BLaER1 treated with 17β-estradiol and CSF1 and Interleukin-3, amounts not matched to agents 10 nM and 100 nM (cell line): Measurements from ENCODE around the gene PIM1.

Experiments
- H3K27ac ChIP-seq, 11 experiments: shearing (Covaris generic); formaldehyde crosslinking; 2 replicates each; pipeline ENCODE4 v1.8.1; 2022
- H3K27me3 ChIP-seq, 11 experiments: shearing (Covaris generic); formaldehyde crosslinking; 2 replicates each; pipeline ENCODE4 v1.8.1; 2022
- H3K36me3 ChIP-seq, 11 experiments: shearing (Covaris generic); formaldehyde crosslinking; 2 replicates each; pipeline ENCODE4 v1.8.1; 2022
- H3K4me1 ChIP-seq, 10 experiments: shearing (Covaris generic); formaldehyde crosslinking; 2 replicates each; pipeline ENCODE4 v1.8.1; 2022
- H3K4me2 ChIP-seq, 11 experiments: shearing (Covaris generic); formaldehyde crosslinking; 2 replicates each; pipeline ENCODE4 v1.8.1; 2022
- H3K4me3 ChIP-seq, 10 experiments: shearing (Covaris generic); formaldehyde crosslinking; 2 replicates each; pipeline ENCODE4 v1.8.1; 2022
- H3K9ac ChIP-seq, 11 experiments: shearing (Covaris generic); formaldehyde crosslinking; 2 replicates each; pipeline ENCODE4 v1.8.1; 2022
- H3K9me3 ChIP-seq, 11 experiments: shearing (Covaris generic); formaldehyde crosslinking; replicated peaks in 1 of 11; 2 replicates each; pipeline ENCODE4 v1.8.1; 2022
- H4K20me1 ChIP-seq, 11 experiments: shearing (Covaris generic); formaldehyde crosslinking; 2 replicates each; pipeline ENCODE4 v1.8.1; 2022
- Cebpa-rat ChIP-seq, 11 experiments: shearing (Covaris generic); IDR thresholded peaks; 2 replicates each; pipeline ENCODE4 v1.8.1; 2022

Gene PIM1

DNA sequence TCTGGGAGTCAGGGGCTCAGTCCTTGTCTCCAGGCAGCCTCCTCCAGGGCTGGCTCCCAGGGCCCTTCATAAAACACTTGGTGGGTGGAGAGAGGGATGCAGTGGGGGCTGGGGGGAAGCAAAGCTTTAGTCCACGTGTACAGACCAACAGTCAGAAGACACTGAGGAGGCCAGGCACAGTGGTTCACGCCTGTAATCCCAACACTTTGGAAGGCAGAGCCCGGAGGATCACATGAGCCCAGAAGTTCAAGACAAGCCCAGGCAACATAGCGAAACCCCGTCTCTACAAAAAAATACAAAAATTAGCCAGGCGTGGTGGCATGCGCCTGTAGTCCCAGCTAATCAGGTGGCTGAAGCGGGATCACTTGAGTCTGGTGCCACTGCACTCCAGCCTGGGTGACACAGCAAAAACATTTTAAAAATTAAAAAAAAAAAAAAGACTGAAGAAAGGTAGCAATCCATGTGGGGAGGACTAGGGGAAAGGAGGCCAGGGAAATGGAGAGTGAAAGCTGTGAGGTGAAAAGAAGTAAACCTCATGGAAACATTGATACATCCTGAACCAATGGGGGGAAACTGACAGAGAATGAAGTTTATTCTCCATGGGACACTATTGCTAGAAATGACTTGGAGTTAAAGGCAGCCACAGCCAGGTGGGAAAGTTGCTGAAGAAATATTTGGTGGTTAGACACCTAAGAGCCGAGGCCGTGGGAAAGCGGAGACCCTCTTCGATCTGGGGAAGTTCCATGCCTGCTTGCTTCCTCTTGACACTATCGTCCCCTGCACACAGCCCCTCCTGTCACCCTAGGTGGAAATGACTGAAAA lies 35.4 kb downstream of the PIM1 start:
- Histone ChIP-seq H3K27me3 (no peaks in the 10 kb centered on the region), H3K9me3 (no peaks in the 10 kb centered on the region), H4K20me1 (no peaks in the 10 kb centered on the region), H3K4me1 (peaks cover 20 to 95% (median 51%) of the 10 kb centered on the region in 10 experiments), H3K9ac (peak overlapping the region in 10 of 11 experiments; percentile 3 to 66 (median 18); a peak in 10 of 22 replicates), H3K27ac (peak overlapping the region in 9 of 11 experiments; percentile 9 to 65 (median 42); a peak in 13 of 22 replicates), H3K36me3 (no peaks in the 10 kb centered on the region), H3K4me2 (peak overlapping the region; percentile 45 to 88 (median 67)), H3K4me3 (no peak overlapping the region)
- no peak for TF ChIP-seq Cebpa-rat (IDR thresholded peaks at IDR 0.05)

DNA sequence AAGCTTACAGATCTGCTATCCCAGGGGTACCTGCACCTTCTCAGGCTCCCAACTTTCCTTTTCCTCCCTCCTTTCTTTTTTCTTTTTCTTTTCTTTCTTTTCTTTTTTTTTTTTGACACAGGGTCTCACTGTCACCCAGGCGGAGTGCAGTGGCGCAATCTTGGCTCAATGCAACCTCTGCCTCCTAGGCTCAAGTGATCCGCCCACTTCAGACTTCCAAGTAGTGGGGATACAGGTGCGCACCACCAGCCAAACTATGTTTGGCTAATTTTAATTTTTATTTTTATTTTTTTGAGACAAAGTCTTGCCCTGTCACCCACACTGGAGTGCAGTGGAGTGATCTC lies 36.0 kb downstream of the PIM1 start:
- Histone ChIP-seq H3K27ac (peak overlapping the region in 9 of 11 experiments; percentile 0 to 65 (median 38); a peak in 10 of 22 replicates), H3K4me3 (no peak overlapping the region), H3K4me1 (peaks cover 20 to 98% (median 51%) of the 10 kb centered on the region in 10 experiments), H3K27me3 (no peaks in the 10 kb centered on the region), H3K9ac (peak overlapping the region in 4 of 11 experiments; percentile 3 to 66 (median 22); a peak in 4 of 22 replicates), H3K36me3 (no peaks in the 10 kb centered on the region), H3K4me2 (peak overlapping the region; percentile 45 to 88 (median 67)), H4K20me1 (no peaks in the 10 kb centered on the region), H3K9me3 (no peaks in the 10 kb centered on the region)
- TF ChIP-seq Cebpa-rat (IDR thresholded peaks at IDR 0.05), result no peak

DNA sequence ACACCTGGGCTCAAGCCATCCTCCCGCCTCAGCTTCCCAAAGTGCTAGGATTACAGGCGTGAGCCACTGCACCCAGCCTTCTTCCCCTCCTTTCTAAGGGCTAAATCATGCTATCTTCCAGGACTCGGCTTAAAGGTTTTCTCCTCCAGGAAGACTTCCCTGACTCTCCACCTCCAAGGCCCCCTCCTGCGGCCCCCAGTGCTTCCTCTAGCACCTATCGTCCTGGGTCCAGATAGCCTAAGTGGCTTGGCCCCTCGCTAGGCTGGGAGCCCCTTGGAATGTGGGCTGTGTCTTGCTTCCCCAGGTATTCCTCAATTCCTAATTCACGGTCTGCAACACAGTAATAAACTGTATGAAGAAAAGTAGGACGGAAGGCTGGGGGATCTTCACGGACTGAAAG lies 36.7 kb downstream of the PIM1 start:
- Histone ChIP-seq H3K9me3 (no peaks in the 10 kb centered on the region), H3K36me3 (no peaks in the 10 kb centered on the region), H4K20me1 (no peaks in the 10 kb centered on the region), H3K9ac (no peak overlapping the region; a peak in 1 of 22 replicates), H3K27me3 (no peaks in the 10 kb centered on the region), H3K4me2 (peak overlapping the region in 5 of 11 experiments; percentile 67 to 88 (median 74); a peak in 9 of 22 replicates), H3K4me1 (peaks cover 20 to 99% (median 49%) of the 10 kb centered on the region in 10 experiments), H3K27ac (peak overlapping the region in 5 of 11 experiments; percentile 3 to 65 (median 51); a peak in 8 of 22 replicates), H3K4me3 (no peak overlapping the region)
- no peak for TF ChIP-seq Cebpa-rat (IDR thresholded peaks at IDR 0.05)

DNA sequence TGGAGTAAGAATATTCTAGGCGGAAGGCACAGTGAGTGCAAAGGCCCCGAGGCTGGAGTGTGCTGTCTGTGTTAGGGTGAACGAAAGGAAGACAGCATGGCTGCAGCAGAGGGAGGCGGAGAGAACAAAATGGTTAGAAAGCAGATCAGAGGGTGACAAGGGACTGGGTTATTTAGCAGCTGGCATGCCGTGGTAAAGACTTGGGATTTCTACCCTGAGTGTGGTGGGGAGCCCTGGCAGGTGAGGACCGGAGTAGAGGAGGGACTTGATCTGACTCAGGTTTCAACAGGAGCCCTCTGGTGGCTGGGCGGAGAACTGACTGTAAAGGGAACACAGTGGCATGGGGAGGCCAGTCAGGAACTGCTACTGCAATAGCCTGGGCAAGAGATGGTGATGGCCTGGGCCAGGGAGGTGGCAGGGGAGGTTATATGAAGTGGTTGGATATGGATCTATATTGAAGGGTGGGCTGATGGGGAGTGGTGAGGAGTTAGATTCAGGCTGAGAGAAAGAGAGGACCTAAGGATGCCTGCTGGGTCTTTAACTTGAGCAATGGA lies 38.0 kb downstream of the PIM1 start:
- H3K27me3 ChIP-seq, result no peaks in the 10 kb centered on the region
- no peak overlapping the region for H3K9ac ChIP-seq
- H3K9me3 ChIP-seq, result no peaks in the 10 kb centered on the region
- H3K4me3 ChIP-seq, result no peak overlapping the region
- H3K36me3 ChIP-seq, result no peaks in the 10 kb centered on the region
- peaks cover 17 to 96% (median 35%) of the 10 kb centered on the region in 10 experiments for H3K4me1 ChIP-seq
- no peaks in the 10 kb centered on the region for H4K20me1 ChIP-seq
- no peak for TF ChIP-seq Cebpa-rat (IDR thresholded peaks at IDR 0.05)
- H3K27ac ChIP-seq, result peak overlapping the region in 4 of 11 experiments; percentile 16 to 65 (median 54); a peak in 6 of 22 replicates
- H3K4me2 ChIP-seq, result peak overlapping the region in 5 of 11 experiments; percentile 24 to 88 (median 69); a peak in 8 of 22 replicates

DNA sequence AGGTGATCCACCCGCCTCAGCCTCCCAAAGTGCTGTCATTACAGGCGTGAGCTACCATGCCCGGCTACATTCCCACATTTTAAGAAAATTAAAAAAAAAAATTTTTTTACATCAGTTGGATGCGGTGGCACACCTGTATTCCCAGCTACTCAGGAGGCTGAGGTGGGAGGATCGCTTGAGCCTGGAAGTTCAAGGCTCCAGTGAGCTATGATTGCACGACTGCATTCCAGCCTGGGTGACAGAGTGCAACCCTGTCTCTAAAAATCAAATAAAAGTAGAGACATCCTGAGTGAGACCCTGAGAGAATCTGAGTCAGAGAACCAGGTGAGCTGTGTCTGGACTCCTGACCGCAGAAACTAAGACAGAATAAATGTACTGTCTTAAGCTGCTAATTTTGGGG lies 38.8 kb downstream of the PIM1 start:
- Histone ChIP-seq H3K9me3 (no peaks in the 10 kb centered on the region), H3K4me2 (peak overlapping the region in 4 of 11 experiments; percentile 39 to 74 (median 68); a peak in 6 of 22 replicates), H3K4me3 (no peak overlapping the region), H3K27me3 (no peaks in the 10 kb centered on the region), H3K9ac (peak overlapping the region in 2 of 11 experiments; percentile 12 to 17; a peak in 1 of 22 replicates), H3K36me3 (no peaks in the 10 kb centered on the region), H3K27ac (peak overlapping the region in 3 of 11 experiments; percentile 30 to 40 (median 30); a peak in 3 of 22 replicates), H3K4me1 (peaks cover 13 to 88% (median 32%) of the 10 kb centered on the region in 10 experiments), H4K20me1 (no peaks in the 10 kb centered on the region)
- no peak for TF ChIP-seq Cebpa-rat (IDR thresholded peaks at IDR 0.05)

DNA sequence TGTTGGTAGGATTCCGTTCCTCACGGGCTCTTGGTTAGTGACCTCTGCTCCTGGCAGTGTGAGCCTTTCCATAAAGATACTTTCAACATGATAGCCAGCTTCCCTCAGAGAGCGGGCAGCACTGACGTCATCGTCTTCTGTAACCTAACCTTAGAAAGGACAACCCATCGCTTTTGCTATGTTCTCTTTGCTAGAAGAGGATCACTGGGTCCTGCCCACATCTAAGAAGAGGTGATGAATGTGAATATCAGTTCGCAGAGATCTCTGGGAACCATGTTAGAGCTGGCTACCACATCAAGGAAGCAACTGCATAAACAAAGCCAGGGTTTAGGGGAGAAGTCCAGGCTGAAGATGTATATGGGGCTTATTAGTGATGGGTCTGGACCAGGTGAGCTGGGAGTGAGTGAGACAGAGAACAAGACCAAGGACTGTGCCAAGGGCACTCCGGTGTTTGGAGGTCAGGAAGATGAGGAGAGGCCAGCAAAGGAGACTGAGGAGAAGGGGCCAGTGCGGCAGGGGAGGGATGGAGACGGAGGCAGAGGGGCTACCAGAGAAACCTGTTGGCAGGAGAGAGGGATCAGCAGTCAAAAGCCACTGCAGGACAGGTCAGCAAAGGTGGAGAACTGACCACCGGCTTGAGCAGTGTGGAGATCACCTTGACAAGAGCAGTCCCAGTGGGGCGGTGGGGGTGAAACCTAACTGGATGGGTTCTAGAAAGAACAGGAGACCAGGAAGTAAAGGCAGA lies 39.7 kb downstream of the PIM1 start:
- Histone ChIP-seq H3K36me3 (no peaks in the 10 kb centered on the region), H3K4me1 (peaks cover 13 to 80% (median 32%) of the 10 kb centered on the region in 10 experiments), H4K20me1 (no peaks in the 10 kb centered on the region), H3K9me3 (no peaks in the 10 kb centered on the region), H3K27ac (peak overlapping the region in 9 of 11 experiments; percentile 19 to 63 (median 30); a peak in 15 of 22 replicates), H3K4me2 (peak overlapping the region in 5 of 11 experiments; percentile 27 to 74 (median 49); a peak in 10 of 22 replicates), H3K4me3 (no peak overlapping the region), H3K27me3 (no peaks in the 10 kb centered on the region), H3K9ac (peak overlapping the region in 7 of 11 experiments; percentile 5 to 47 (median 35); a peak in 7 of 22 replicates)
- no peak for TF ChIP-seq Cebpa-rat (IDR thresholded peaks at IDR 0.05)

DNA sequence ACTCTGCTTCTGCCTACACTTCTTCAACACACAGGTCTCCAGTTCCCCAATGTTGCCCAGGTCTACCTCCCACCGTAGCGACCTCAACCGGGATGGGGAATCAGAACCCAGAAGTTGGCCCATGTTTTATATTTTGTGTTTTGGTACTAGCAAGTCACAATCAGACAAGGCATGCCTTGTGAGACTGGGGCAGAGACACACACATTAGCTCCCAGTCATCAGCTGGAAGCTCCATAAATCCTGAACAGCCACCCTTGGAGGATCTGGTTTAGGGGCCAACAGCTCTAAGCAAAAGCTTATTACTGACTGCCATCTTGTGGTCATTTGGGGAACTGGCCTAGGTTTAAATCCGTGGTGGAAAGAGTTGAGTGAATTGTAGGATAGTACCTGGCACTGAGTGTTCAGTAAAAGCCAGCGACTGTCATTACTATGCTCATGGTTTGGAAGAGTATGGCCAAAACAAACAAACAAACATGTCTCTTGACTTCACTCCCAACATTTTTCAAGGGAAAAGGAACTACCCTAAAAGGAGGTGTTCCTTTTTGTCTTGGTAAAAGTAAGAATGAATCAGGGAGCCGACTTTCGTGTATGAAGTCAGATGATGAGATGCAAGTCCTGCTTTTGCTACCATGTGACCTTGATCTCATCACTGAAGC lies 40.5 kb downstream of the PIM1 start:
- Histone ChIP-seq H3K4me1 (peaks cover 7 to 72% (median 26%) of the 10 kb centered on the region in 10 experiments), H3K27me3 (no peaks in the 10 kb centered on the region), H3K36me3 (no peaks in the 10 kb centered on the region), H3K4me3 (no peak overlapping the region), H4K20me1 (no peaks in the 10 kb centered on the region), H3K9me3 (no peaks in the 10 kb centered on the region), H3K27ac (peak overlapping the region in 8 of 11 experiments; percentile 19 to 63 (median 36); a peak in 14 of 22 replicates), H3K9ac (peak overlapping the region in 6 of 11 experiments; percentile 11 to 50 (median 35); a peak in 5 of 22 replicates), H3K4me2 (peak overlapping the region in 5 of 11 experiments; percentile 27 to 74 (median 49); a peak in 10 of 22 replicates)
- TF ChIP-seq Cebpa-rat (IDR thresholded peaks at IDR 0.05), result no peak

DNA sequence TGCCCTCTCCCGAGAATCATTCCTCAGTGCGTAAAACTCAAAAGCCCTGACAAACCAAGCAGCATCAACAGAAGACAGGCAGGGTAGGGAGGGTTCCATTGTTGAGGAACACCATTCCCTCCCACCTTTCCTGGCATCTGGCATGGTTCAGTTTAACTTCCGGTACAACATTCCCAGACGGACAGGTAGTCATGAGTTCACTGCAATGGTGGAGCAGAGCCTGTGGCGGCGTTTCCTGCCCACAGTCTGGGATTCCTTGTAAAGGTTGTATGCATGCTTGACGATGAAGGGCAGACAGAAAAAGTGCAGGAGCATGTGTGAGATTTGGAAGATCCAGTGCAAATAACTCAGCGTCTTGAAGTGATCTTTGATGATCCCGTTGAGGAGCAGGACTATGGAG lies 42.3 kb downstream of the PIM1 start:
- TF ChIP-seq Cebpa-rat (IDR thresholded peaks at IDR 0.05), result no peak
- Histone ChIP-seq H3K4me3 (no peak overlapping the region), H3K4me2 (peak overlapping the region in 3 of 11 experiments; percentile 61 to 73 (median 67); a peak in 6 of 22 replicates), H3K27ac (peak overlapping the region in 3 of 11 experiments; percentile 6 to 30 (median 15); a peak in 1 of 22 replicates), H3K9me3 (no peaks in the 10 kb centered on the region), H3K36me3 (no peaks in the 10 kb centered on the region), H3K4me1 (peaks cover 0 to 54% (median 14%) of the 10 kb centered on the region in 10 experiments; a peak in 10 of 20 replicates), H3K27me3 (no peaks in the 10 kb centered on the region), H4K20me1 (no peaks in the 10 kb centered on the region), H3K9ac (peak overlapping the region in 1 of 11 experiments; percentile 21; a peak in 1 of 22 replicates)
